HG02588 (cell line): ENCODE results near the gene KLKB1.

Source experiments
- ATAC-seq: cut with Tn5 transposase; IDR thresholded peaks from one replicate; pipeline ENCODE4 v1.9.1; 2021; ENCODE audit warnings: mild to moderate bottlenecking, moderate library complexity; ENCODE audit not compliant: unreplicated experiment

KLKB1 gene

GRCh38 chr4:186227221-186227620 lies at the start of gene KLKB1:
Gene KLKB1 (plus strand): TSS chr4:186227507. CDS start chr4:186228196, 689 bp downstream.
- no peak for ATAC-seq

GRCh38 chr4:186188107-186188506 lies 39.2 kb upstream of the KLKB1 start:
- no peak for ATAC-seq

GRCh38 chr4:186189656-186190055 lies 37.7 kb upstream of the KLKB1 start:
- ATAC-seq = no peak

DNA sequence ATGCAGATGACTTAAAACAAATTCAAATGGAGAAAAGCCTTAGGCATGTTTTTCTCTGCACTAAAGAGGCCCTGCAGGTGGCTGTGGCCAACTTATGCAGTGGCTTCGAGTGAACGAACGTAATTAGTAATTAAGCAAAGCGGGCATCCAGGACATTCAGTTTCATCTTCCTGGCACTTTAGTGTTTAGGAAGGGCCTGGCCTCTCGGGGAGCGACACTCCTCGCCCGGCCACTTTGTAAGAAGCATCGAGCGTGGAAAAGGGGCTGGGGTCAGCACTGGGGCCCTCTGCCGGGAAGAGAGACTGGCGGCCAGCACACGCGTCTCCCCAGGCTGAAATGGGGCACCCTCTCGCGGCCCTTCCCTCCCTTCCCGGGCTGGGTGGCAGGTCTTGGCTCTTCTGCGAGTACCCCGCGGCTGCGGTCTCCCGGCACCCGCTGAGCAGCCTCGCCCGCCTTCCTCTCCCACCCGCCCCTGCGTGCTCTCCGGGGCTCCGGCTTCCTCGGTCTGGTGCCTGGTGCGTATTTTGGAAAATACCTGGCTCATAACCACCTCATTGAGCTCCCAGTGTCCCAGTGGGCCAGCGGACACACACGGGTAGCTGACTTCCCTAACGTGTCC lies 36.6 kb upstream of the KLKB1 start:
- ATAC-seq = peak; percentile 31

DNA sequence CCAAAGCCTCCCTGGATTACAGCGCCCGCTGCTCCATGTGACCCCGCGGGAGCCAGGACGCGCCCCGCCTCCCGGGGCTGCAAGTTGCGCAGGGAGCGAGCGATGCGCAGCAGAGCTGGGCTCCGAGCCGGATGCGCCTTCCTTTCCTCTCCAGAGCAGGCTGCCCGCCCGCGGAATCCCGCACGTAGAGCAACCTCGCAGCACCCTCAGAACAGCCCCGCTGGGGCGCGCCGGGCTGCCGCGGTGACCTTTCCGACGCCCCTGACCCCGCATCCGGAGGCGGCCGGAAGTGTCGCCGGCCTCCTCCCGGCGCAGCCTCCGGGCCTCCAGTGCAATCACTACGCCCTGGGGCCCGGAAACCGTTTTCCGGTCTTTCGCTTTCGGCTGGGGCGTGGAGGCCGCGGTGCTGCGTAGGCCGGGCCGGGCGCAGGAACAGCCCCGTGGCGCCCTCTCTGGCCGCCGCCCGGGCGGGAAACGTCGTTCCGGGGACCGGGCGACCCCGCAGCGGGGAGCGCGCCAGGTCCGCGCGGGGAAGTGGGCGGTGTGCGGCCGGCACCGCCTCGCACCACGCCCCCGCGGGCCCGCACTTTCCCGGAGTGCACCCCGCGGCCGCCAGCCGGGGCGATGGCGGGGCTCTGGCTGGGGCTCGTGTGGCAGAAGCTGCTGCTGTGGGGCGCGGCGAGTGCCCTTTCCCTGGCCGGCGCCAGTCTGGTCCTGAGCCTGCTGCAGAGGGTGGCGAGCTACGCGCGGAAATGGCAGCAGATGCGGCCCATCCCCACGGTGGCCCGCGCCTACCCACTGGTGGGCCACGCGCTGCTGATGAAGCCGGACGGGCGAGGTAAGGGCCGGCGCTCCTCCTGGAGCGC lies 35.9 kb upstream of the KLKB1 start, which contains the start of gene CYP4V2:
Gene CYP4V2, plus strand, starts transcription at position 368 of the 866 bp plus-strand sequence. Its CDS starts 257 bp downstream, at position 625.
- ATAC-seq = peak; percentile 87

- peak; percentile 11 for ATAC-seq
These were observed 35.2 kb upstream of the KLKB1 start for GRCh38 chr4:186192066-186192612.

DNA sequence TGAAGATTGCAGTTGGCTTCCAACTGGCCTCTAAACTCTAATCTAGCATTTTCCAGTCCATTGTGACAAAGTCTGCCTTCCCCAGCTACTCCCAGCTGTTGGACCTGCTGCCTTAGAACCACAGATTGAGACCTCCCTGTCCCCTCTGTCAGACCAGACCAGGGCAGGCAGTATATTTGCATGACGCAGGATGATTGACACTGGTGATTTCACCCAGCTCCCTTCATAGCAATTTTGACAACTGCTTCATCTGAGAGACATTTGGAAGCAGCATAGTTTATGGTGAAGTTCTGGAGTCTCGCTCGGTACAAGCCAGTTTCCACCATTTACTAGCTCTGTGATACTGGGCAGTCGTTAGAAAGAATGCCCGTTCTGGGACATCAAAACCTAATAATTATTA lies 33.5 kb upstream of the KLKB1 start:
- no peak for ATAC-seq

- no peak for ATAC-seq
These were observed 31.2 kb upstream of the KLKB1 start for GRCh38 chr4:186196063-186196462.

- ATAC-seq = no peak
These were observed 26.8 kb upstream of the KLKB1 start for GRCh38 chr4:186200516-186200915.

DNA sequence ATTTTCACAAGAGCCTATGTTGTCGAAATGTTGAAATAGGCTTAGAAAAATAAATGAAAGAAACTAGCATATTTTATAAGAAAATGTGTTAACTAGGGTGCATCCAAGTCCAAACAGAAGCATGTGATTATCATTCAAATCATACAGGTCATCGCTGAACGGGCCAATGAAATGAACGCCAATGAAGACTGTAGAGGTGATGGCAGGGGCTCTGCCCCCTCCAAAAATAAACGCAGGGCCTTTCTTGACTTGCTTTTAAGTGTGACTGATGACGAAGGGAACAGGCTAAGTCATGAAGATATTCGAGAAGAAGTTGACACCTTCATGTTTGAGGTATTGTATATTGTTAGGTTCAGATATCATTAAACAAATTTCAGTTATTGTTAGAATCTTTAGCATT lies 26.3 kb upstream of the KLKB1 start:
- ATAC-seq = no peak

DNA sequence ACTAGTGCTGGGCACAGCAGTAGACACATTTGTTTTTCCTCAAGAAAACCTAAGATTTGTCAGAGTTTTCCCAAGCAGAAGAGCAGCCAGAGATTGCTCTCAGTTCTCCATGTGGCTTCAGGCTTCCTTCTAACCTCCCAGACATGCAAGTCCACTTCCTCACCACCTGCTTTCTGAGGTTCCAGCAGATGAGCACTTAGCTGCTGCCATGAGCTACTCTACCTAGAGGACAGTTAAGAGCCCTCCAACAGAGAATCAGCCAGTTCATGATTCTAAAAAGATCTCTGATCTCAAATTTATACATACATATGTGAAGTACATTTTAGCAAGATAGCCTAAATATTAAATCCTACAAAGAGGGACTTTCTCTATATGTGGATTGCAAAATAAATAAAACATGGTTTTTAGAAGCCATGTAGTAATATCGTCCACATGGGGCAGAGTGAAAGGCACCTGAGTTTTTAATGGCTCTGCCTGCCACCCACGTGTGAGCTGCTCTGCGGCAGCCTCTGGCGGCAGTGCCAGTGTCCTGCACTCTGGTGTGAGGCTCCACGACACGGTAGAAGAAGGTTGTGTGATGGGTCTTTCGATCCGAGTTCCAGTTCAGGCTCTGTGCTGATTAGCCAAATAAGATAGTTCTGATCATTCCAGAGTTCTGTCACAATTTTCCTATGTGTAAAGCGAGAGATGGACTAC lies 25.6 kb upstream of the KLKB1 start:
- ATAC-seq = peak; percentile 93

GRCh38 chr4:186202490-186203140 lies 24.7 kb upstream of the KLKB1 start:
- no peak for ATAC-seq

- ATAC-seq = no peak
These were observed 23.9 kb upstream of the KLKB1 start for GRCh38 chr4:186203406-186203805.

DNA sequence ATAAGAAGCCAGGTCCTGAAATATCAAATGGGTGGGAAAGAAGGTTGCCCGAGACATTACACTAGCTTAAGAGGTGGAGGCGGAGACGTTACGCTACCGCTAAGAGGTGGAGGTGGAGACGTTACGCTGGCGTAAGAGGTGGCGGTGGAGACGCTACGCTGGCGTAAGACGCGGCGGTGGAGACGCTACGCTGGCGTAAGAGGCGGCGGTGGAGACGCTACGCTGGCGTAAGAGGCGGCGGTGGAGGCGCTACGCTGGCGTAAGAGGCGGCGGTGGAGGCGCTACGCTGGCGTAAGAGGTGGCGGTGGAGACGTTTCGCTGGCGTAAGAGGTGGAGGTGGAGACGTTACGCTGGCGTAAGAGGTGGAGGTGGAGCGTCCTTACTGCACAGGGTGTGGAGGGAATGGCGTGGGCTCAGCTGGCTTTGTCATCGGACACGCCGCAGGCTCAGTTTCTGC lies 23.2 kb upstream of the KLKB1 start:
- no peak for ATAC-seq

GRCh38 chr4:186204686-186205085 lies 22.6 kb upstream of the KLKB1 start:
- no peak for ATAC-seq

GRCh38 chr4:186205156-186205555 lies 22.2 kb upstream of the KLKB1 start:
- no peak for ATAC-seq

- ATAC-seq = no peak
These were observed 10.8 kb upstream of the KLKB1 start for GRCh38 chr4:186216465-186217024.

- no peak for ATAC-seq
These were observed 9.5 kb upstream of the KLKB1 start for GRCh38 chr4:186217733-186218293.

- no peak for ATAC-seq
These were observed 5.7 kb upstream of the KLKB1 start for GRCh38 chr4:186221624-186222023.

- no peak for ATAC-seq
These were observed 1.5 kb upstream of the KLKB1 start for GRCh38 chr4:186225848-186226247.
